Lower leg skin (tissue), 3 donors: ENCODE results near the gene DDX27.

ENCODE experiments used
- CTCF ChIP-seq, 3 donors: fragments of 450-650 bp; IDR thresholded peaks; one replicate each; pipeline ENCODE4 v1.5.1; 2016; ENCODE audit warnings: antibody characterized with exemption in 3 of 3, mild to moderate bottlenecking in 3 of 3, moderate library complexity in 2 of 3
- POLR2A ChIP-seq, 2 donors: fragments of 450-650 bp; IDR thresholded peaks; one replicate each; pipeline ENCODE4 v1.6.1; 2016 to 2017; ENCODE audit warnings: antibody characterized with exemption in 2 of 2, mild to moderate bottlenecking in 1 of 2, moderate library complexity in 1 of 2

- TF ChIP-seq CTCF (IDR thresholded peaks at IDR 0.05) (no peak), POLR2A (IDR thresholded peaks at IDR 0.05) (no peak)
These were observed 962 bp downstream of the DDX27 start for GRCh38 chr20:49219924-49220831.
